ENCODE results near the gene MYO16.

DNA sequence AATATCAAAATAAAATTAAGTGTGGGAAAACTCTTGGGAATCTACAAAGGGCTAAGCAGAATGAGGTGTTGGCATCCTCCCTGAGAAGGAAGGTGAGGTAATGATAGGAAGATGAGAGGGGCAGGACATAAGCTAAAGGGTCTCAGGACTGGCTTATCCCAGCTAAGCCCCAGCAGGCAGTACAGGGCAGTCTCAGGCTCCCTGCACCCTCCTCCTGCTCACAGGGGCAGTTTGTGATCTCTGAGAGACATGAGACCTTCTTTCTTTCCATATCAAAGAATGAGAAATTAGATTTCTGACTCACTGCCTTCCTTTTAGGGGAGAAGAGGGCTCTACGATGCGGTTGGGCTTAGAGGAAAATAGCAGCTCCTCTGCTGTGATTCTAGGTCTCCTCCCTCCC lies 586.0 kb downstream of the MYO16 start:
- TF ChIP-seq BHLHE40 (IDR thresholded peaks at IDR 0.05; ENCODE audit: low read depth, low read length) = no peak
- TF ChIP-seq, protein P1, sequence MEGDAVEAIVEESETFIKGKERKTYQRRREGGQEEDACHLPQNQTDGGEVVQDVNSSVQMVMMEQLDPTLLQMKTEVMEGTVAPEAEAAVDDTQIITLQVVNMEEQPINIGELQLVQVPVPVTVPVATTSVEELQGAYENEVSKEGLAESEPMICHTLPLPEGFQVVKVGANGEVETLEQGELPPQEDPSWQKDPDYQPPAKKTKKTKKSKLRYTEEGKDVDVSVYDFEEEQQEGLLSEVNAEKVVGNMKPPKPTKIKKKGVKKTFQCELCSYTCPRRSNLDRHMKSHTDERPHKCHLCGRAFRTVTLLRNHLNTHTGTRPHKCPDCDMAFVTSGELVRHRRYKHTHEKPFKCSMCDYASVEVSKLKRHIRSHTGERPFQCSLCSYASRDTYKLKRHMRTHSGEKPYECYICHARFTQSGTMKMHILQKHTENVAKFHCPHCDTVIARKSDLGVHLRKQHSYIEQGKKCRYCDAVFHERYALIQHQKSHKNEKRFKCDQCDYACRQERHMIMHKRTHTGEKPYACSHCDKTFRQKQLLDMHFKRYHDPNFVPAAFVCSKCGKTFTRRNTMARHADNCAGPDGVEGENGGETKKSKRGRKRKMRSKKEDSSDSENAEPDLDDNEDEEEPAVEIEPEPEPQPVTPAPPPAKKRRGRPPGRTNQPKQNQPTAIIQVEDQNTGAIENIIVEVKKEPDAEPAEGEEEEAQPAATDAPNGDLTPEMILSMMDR (conservative IDR thresholded peaks at IDR 0.05; ENCODE audit: low read depth, low read length) = no peak
- TF ChIP-seq MAFK (IDR thresholded peaks at IDR 0.05; ENCODE audit: low read depth, low read length) = no peak
- no peak for TF ChIP-seq FOS (IDR thresholded peaks at IDR 0.05; ENCODE audit: low read depth, low read length)
- TF ChIP-seq CEBPB (IDR thresholded peaks at IDR 0.05; ENCODE audit: low read depth, low read length) = no peak
- TF ChIP-seq POLR2A (IDR thresholded peaks at IDR 0.05; ENCODE audit: low read depth, low read length) = no peak
- no peak for TF ChIP-seq MAZ (IDR thresholded peaks at IDR 0.05; ENCODE audit: borderline replicate concordance, low read depth, low read length)
